ENCODE results near the gene TP53RK.
A peak's percentile ranks its signal among the peaks of the same experiment; 100 is the strongest.

TP53RK gene

DNA sequence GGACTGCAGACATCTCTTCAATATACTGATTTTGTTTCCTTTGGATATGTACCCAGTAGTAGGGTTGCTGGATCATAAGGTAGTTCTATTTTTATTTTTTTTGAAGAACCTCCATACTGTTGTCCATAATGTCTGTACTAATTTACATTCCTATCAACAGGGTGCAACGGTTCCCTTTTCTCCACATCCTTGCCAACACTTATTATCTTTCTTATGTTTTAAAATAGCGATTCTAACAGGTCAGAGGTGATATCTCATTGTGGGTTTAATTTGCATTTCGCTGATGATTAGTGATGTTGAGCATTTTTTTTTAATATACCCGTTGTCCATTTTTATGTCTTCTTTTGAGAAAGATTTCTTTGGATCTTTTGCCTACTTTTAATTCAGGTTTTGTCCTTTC, 2.0 kb upstream of the TP53RK start:
- TF ChIP-seq CTCF (IDR thresholded peaks at IDR 0.05; ENCODE audit: low read depth, low read length): no peak
- H3K4me3 ChIP-seq (ENCODE audit: low read depth, low read length): no peak overlapping the region

DNA sequence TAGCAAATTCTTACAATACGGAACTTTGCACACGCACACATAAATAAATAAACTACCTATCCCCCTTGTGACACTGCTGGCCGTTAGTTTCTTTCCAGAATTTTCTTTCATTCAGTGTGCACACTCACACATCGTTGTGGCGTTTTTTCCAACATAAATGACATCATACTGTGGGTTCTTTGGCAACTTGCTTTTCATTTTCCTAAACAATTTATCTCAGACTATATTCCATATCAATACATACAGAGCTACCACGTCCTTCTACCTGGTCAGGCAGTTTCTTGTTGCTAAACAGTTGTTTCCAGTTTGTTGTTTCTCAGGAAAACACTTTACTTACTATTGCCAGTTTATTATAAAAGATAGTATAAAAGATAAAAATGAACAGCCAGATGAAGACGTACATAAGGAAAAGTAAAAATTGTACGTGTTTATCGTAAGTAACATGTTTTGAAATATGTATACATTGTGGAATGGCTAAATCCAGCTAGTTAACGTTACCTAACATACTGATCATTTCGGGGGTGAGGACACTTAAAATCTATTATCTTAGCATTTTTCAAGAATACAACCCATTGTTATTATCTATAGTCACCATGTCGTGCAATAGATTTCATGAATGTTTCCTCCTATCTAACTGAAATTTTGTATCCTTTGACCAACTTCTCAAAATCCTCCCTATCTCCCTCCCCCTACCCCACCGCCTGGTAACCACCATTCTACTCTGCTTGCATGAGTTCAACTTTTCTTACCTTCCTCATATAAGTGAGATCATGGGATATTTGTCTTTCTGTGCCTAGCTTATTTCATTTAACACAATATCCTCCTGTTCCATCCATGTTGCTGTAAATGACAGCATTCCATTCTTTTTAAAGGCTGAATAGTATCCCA, 1.2 kb upstream of the TP53RK start:
- no peak for TF ChIP-seq CTCF (IDR thresholded peaks at IDR 0.05; ENCODE audit: low read depth, low read length)
- H3K4me3 ChIP-seq (ENCODE audit: low read depth, low read length): peak overlapping the region; percentile 87

- H3K4me3 ChIP-seq (ENCODE audit: low read depth, low read length): peak overlapping the region; percentile 87
- TF ChIP-seq CTCF (IDR thresholded peaks at IDR 0.05; ENCODE audit: low read depth, low read length): no peak
These were observed 476 bp upstream of the TP53RK start for GRCh38 chr20:46689754-46690085.

DNA sequence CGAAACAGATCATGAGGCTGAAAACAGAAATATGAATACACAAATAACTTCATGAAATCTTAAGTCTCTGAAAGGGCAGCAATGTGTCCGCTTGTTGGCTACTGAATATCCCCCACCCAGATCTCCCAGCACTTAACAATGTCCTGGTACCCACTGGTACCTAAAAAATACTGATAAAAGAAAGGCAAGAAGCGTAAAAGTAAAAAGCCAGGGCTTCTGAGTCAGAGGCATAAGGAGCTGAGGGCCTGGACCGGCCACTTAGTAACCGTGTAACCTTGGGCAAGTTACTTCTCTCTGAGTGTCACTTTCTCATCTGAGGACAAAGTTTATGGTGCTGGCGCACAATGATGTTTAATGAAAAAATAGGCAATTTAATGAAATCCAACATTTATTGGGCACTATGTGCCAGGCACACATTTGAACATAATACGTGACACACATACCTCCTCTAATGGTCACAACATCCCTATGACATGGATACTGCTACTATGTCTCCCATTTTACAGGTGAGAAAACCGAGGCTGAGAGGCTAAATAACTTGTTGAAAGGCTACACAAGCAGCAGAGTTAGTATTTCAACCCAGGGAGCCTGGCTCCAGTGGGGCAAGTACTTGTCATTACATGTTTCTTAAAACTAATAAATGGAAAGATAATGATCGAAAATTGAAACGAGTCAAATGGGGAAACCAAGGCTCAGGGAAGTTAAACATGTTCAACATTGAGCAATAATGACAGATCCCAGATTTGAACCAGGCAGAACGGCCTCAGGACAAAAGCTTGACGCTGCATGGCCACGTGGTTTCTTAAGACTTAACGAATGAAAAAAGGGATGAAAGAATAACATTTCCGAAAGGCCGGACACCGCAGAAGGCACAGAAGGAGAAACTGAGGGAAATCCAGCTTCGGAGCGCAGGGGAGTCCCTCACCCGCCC, 828 bp downstream of the TP53RK start:
- peak overlapping the region; percentile 87 for H3K4me3 ChIP-seq (ENCODE audit: low read depth, low read length)
- no peak for TF ChIP-seq CTCF (IDR thresholded peaks at IDR 0.05; ENCODE audit: low read depth, low read length)

DNA sequence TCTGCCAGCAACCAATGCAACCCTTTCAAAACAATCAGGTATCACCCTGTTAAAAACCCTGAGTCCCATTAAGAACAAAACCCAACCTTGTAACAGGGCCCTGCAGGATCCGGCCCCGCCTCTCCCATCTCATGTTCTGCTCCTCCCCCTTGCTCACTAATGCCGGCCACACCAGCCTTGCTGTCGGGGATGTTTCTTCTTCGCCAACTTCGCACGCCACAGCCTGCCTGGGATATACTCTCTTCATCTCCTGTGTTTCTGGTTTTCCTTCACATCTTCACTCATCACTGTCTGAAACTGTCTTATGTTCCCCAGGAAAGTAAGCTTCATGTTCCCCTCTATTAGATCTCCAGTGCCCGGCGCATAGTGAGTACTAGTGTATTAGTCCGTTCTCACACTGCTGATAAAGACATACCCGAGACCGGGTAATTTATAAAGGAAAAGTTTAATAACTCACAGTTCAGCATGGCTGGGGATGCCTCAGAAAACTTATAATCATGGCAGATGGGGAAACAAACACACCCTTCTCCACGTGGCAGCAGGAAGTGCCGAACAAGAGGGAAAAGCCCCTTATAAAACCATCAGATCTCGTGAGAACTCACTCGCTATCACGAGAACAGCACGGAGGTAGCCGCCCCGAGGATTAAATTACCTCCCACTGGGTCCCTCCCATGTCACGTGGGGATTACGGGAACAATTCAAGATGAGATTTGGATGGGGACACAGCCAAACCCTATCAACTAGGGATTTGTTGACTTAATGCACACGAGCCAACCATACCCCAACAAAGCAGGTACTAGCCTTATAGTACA, 5.1 kb downstream of the TP53RK start:
- TF ChIP-seq CTCF (IDR thresholded peaks at IDR 0.05; ENCODE audit: low read depth, low read length): no peak
- H3K4me3 ChIP-seq (ENCODE audit: low read depth, low read length): peak overlapping the region; percentile 55

- peak overlapping the region; percentile 55 for H3K4me3 ChIP-seq (ENCODE audit: low read depth, low read length)
- TF ChIP-seq CTCF (IDR thresholded peaks at IDR 0.05; ENCODE audit: low read depth, low read length): no peak
These were observed 5.6 kb downstream of the TP53RK start for GRCh38 chr20:46683668-46683938.
